ENCODE data around the gene CEP104. TPM values are rescaled to one million over a fixed set of nuclear protein-coding genes. Genes with fewer than 3 reads are reported as not detected.

Gene CEP104
- total and polyA plus RNA-seq, 9 of the 15 experiments (the other 6 are each of a cell fraction or from before 2014, with no cell fraction given): 11.2 to 63.4 (median 42.6) TPM

GRCh38 chr1:3856923-3857790 is at the start of gene CEP104, which contains the start of gene DFFB (continued):
- TF ChIP-seq ELK1 (CRISPR knock-in tag; IDR thresholded peaks at IDR 0.05) (no peak), ZBTB33 (CRISPR knock-in tag; IDR thresholded peaks at IDR 0.05) (no peak; the same call in 1 of the 2 replicates), PHTF2 (CRISPR knock-in tag; IDR thresholded peaks at IDR 0.05) (no peak)

- no TSS peak for BruUV-seq (replicated peaks)
- intact Hi-C loops (cut with micrococcal nuclease) (loop anchor here (1.0 kb wide), 1 partner anchor 121 kb away; no protein-coding TSS in a partner anchor), in situ Hi-C loops (cut with MboI) (no loop called here)
- H4K20me1 ChIP-seq (replicated peaks; ENCODE audit: control insufficient read depth, insufficient read depth, low read length): peaks cover 13% of the 10 kb centered on the region; the same call in 1 of the 2 replicates
- no peaks in the 10 kb centered on the region for H3K9me3 ChIP-seq (replicated peaks; ENCODE audit: control insufficient read depth, insufficient read depth, low read depth, low read length)
- no peak overlapping the region for H3K4me3 ChIP-seq
- peak overlapping the region in 1 of 2 experiments; percentile 73; a peak in 1 of 4 replicates for H3K9ac ChIP-seq (ENCODE audit: insufficient read depth in 1 of 2, low read depth in 2 of 2, low read length in 2 of 2)
- CTCF ChIA-PET (ENCODE audit: low intra/inter-chr PET ratio): no interaction called here
- H3K4me1 ChIP-seq (replicated peaks in 1 of 2; ENCODE audit: control insufficient read depth in 2 of 2, insufficient read depth in 2 of 2, low read length in 2 of 2): peaks cover 10 to 62% of the 10 kb centered on the region in 2 experiments; a peak in 4 of 5 replicates
- FAIRE-seq (no peak), DNase-seq (ENCODE audit: extremely low read depth in 1 of 4, low spot score in 3 of 4) (no peak), ATAC-seq (no peak)
- TF ChIP-seq U2AF2 (optimal IDR thresholded peaks at IDR 0.05; ENCODE audit: low read depth, low read length): no peak
- TF ChIP-seq ZNF174 (CRISPR knock-in tag; IDR thresholded peaks at IDR 0.05): no peak
- no peak for TF ChIP-seq TOE1 (IDR thresholded peaks at IDR 0.05; ENCODE audit: borderline replicate concordance)
- no peak for TF ChIP-seq TOE1 (CRISPR knock-in tag; IDR thresholded peaks at IDR 0.05; ENCODE audit: borderline replicate concordance, low read depth)
- no peak for TF ChIP-seq ZNF583 (CRISPR knock-in tag; IDR thresholded peaks at IDR 0.05)
- TF ChIP-seq DIDO1 (tag; IDR thresholded peaks at IDR 0.05; ENCODE audit: low read depth): no peak
- TF ChIP-seq MCM2 (IDR thresholded peaks at IDR 0.05; ENCODE audit: low read depth): no peak
- TF ChIP-seq PHF21A (IDR thresholded peaks at IDR 0.05; ENCODE audit: borderline replicate concordance, low read depth): no peak
- TF ChIP-seq TFE3 (CRISPR knock-in tag; IDR thresholded peaks at IDR 0.05): no peak
- no peak for TF ChIP-seq ZNF830 (CRISPR knock-in tag; IDR thresholded peaks at IDR 0.05)
- no peaks in the 10 kb centered on the region for H3K36me3 ChIP-seq (ENCODE audit: control insufficient read depth, insufficient read depth, low read length)
- H3K27me3 ChIP-seq (ENCODE audit: control insufficient read depth in 2 of 2, insufficient read depth in 2 of 2, low read length in 2 of 2): peaks cover 0 to 18% of the 10 kb centered on the region in 2 experiments; a peak in 4 of 5 replicates
- H3K27ac ChIP-seq (ENCODE audit: extremely low read depth, low read depth, low read length): no peak overlapping the region
- no peak overlapping the region for H3K4me2 ChIP-seq (ENCODE audit: insufficient read depth, low read length)
- H2AFZ ChIP-seq (ENCODE audit: low read depth, low read length): no peak overlapping the region
- H3K79me2 ChIP-seq (ENCODE audit: control insufficient read depth, insufficient read depth, low read length): no peaks in the 10 kb centered on the region
- POLR2A ChIA-PET: no interaction called here
- 68% methylated on average over 11 of the region's 11 CpGs for WGBS (ENCODE audit: insufficient coverage, low coverage, missing lambda C conversion rate)
- no peaks in the 10 kb centered on the region for H3K9me1 ChIP-seq (ENCODE audit: control insufficient read depth, insufficient read depth, low read length)
These were observed 49.6 kb upstream of the CEP104 start for GRCh38 chr1:3906672-3907020.
